SHP77 treated with DMSO at 0.1 percent for 48 hours (cell line): ENCODE results near the gene TTLL8.
A peak's percentile ranks its signal among the peaks of the same experiment; 100 is the strongest.
"Not testable (repeated sequence)": the region's sequence is repeated elsewhere in the genome, so short reads cannot be mapped to it uniquely, and the experiment has no call there.

ENCODE experiments used
- DNase-seq: peaks from one replicate; lab custom pipeline; 2025; lab: John Stamatoyannopoulos, UW

The TTLL8 gene

GRCh38 chr22:50058061-50058905 lies at the start of gene TTLL8:
TTLL8 (minus strand) TSS chr22:50058298.
- DNase-seq, result no peak

GRCh38 chr22:50107529-50107928 lies 49.4 kb upstream of the TTLL8 start:
- DNase-seq, result no peak

- no peak for DNase-seq
Observed at GRCh38 chr22:50105208-50106100, 47.4 kb upstream of the TTLL8 start.

GRCh38 chr22:50104141-50104544 lies 46.0 kb upstream of the TTLL8 start:
- DNase-seq, result no peak

GRCh38 chr22:50102946-50103345 lies 44.8 kb upstream of the TTLL8 start:
- DNase-seq, result peak; percentile 10

- no peak for DNase-seq
Observed at GRCh38 chr22:50101870-50102565, 43.9 kb upstream of the TTLL8 start.

- no peak for DNase-seq
Observed at GRCh38 chr22:50098052-50098451, 40.0 kb upstream of the TTLL8 start.

- DNase-seq, result no peak
Observed at GRCh38 chr22:50092342-50092741, 34.2 kb upstream of the TTLL8 start.

GRCh38 chr22:50091092-50091768 lies 33.1 kb upstream of the TTLL8 start:
- peak; percentile 8 for DNase-seq

GRCh38 chr22:50090412-50090714 lies 32.3 kb upstream of the TTLL8 start:
- DNase-seq, result no peak

GRCh38 chr22:50089682-50090411 lies 31.7 kb upstream of the TTLL8 start, which contains the start of gene MOV10L1:
MOV10L1 (plus strand) TSS chr22:50090006; CDS start chr22:50090089, 83 bp downstream.
- no peak for DNase-seq

- no peak for DNase-seq
Observed at GRCh38 chr22:50089231-50089630, 31.1 kb upstream of the TTLL8 start.

GRCh38 chr22:50088096-50088495 lies 30.0 kb upstream of the TTLL8 start:
- DNase-seq, result no peak

GRCh38 chr22:50087646-50088045 lies 29.5 kb upstream of the TTLL8 start:
- no peak for DNase-seq

- DNase-seq, result not testable (repeated sequence)
Observed at GRCh38 chr22:50086975-50087374, 28.9 kb upstream of the TTLL8 start.

- DNase-seq, result no peak
Observed at GRCh38 chr22:50086526-50086925, 28.4 kb upstream of the TTLL8 start.

- no peak for DNase-seq
Observed at GRCh38 chr22:50085211-50085972, 27.3 kb upstream of the TTLL8 start, which contains the start of gene MLC1. MLC1 (minus strand) TSS chr22:50085426; CDS start chr22:50084902, 524 bp downstream.

GRCh38 chr22:50084614-50085021 lies 26.5 kb upstream of the TTLL8 start:
- DNase-seq, result no peak

- DNase-seq, result no peak
Observed at GRCh38 chr22:50084080-50084477, 26.0 kb upstream of the TTLL8 start.

GRCh38 chr22:50083462-50084079 lies 25.5 kb upstream of the TTLL8 start:
- DNase-seq, result no peak
